Measurements from ENCODE around the gene SCYGR5.
"Not testable (repeated sequence)": the region's sequence is repeated elsewhere in the genome, so short reads cannot be mapped to it uniquely, and the experiment has no call there.

Gene SCYGR5

GRCh38 chr2:227666631-227667170 lies at the start of gene SCYGR5:
Gene SCYGR5, plus strand, starts transcription at chr2:227666804. Its CDS starts 0 bp downstream, at chr2:227666804.
- DNase-seq (ENCODE audit: low read depth) = not testable (repeated sequence)

GRCh38 chr2:227617316-227618230 lies 49.0 kb upstream of the SCYGR5 start, which contains the start of gene SCYGR4:
Gene SCYGR4, plus strand, starts transcription at chr2:227617498. Its CDS starts 0 bp downstream, at chr2:227617498.
- no peak for DNase-seq (ENCODE audit: low read depth)

- no peak for DNase-seq (ENCODE audit: low read depth)
Observed at GRCh38 chr2:227623226-227623625, 43.4 kb upstream of the SCYGR5 start.

GRCh38 chr2:227625420-227625819 lies 41.2 kb upstream of the SCYGR5 start:
- no peak for DNase-seq (ENCODE audit: low read depth)

GRCh38 chr2:227626580-227627151 lies 39.9 kb upstream of the SCYGR5 start:
- no peak for DNase-seq (ENCODE audit: low read depth)

GRCh38 chr2:227627769-227628168 lies 38.8 kb upstream of the SCYGR5 start:
- no peak for DNase-seq (ENCODE audit: low read depth)

- DNase-seq (ENCODE audit: low read depth) = no peak
Observed at GRCh38 chr2:227629435-227629834, 37.2 kb upstream of the SCYGR5 start.

- no peak for DNase-seq (ENCODE audit: low read depth)
Observed at GRCh38 chr2:227630322-227630721, 36.3 kb upstream of the SCYGR5 start.

GRCh38 chr2:227632827-227633226 lies 33.8 kb upstream of the SCYGR5 start:
- DNase-seq (ENCODE audit: low read depth) = no peak

- DNase-seq (ENCODE audit: low read depth) = no peak
Observed at GRCh38 chr2:227634201-227634600, 32.4 kb upstream of the SCYGR5 start.

GRCh38 chr2:227642656-227643055 lies 23.9 kb upstream of the SCYGR5 start:
- DNase-seq (ENCODE audit: low read depth) = no peak

- DNase-seq (ENCODE audit: low read depth) = no peak
Observed at GRCh38 chr2:227643990-227644551, 22.5 kb upstream of the SCYGR5 start.

GRCh38 chr2:227653419-227653818 lies 13.2 kb upstream of the SCYGR5 start:
- DNase-seq (ENCODE audit: low read depth) = no peak

- no peak for DNase-seq (ENCODE audit: low read depth)
Observed at GRCh38 chr2:227654426-227654825, 12.2 kb upstream of the SCYGR5 start.

- no peak for DNase-seq (ENCODE audit: low read depth)
Observed at GRCh38 chr2:227655454-227655853, 11.2 kb upstream of the SCYGR5 start.

- no peak for DNase-seq (ENCODE audit: low read depth)
Observed at GRCh38 chr2:227657199-227657845, 9.3 kb upstream of the SCYGR5 start.

- no peak for DNase-seq (ENCODE audit: low read depth)
Observed at GRCh38 chr2:227661025-227661649, 5.5 kb upstream of the SCYGR5 start.

GRCh38 chr2:227661827-227662226 lies 4.8 kb upstream of the SCYGR5 start:
- no peak for DNase-seq (ENCODE audit: low read depth)

GRCh38 chr2:227665189-227665940 lies 1.2 kb upstream of the SCYGR5 start:
- no peak for DNase-seq (ENCODE audit: low read depth)

GRCh38 chr2:227671170-227671905 lies 4.7 kb downstream of the SCYGR5 start:
- DNase-seq (ENCODE audit: low read depth) = no peak

Measured in T-helper 22 cell (primary cell).